Effector memory CD8-positive, alpha-beta T cell (primary cell): ENCODE measurements around the gene RYR3.

ENCODE experiments used
- ATAC-seq: fragments of 150-1000 bp; cut with Tn5 transposase; replicated peaks from 2 replicates; pipeline ENCODE4 v1.10.0; 2021; ENCODE audit warnings: mild to moderate bottlenecking, moderate library complexity
- DNase-seq, 3 experiments: peaks; one replicate each; pipeline ENCODE4 v3.0.0; 2021
- H3K27ac Mint-ChIP-seq, 2 donors: one replicate each; pipeline ENCODE4 v1.8.0; 2022; ENCODE audit warnings: mild to moderate bottlenecking in 2 of 2, mixed read lengths in 2 of 2, moderate library complexity in 2 of 2
- H3K27me3 Mint-ChIP-seq, 2 donors: one replicate each; pipeline ENCODE4 v1.8.0; 2022; ENCODE audit warnings: mixed read lengths in 2 of 2
- H3K36me3 Mint-ChIP-seq: one replicate; pipeline ENCODE4 v1.8.0; 2022; ENCODE audit warnings: mild to moderate bottlenecking, moderate library complexity, mixed read lengths; ENCODE audit not compliant: insufficient read depth
- H3K4me1 Mint-ChIP-seq, 2 donors: one replicate each; pipeline ENCODE4 v1.8.0; 2022; ENCODE audit warnings: low read depth in 2 of 2, mixed read lengths in 2 of 2
- H3K4me3 Mint-ChIP-seq, 2 donors: one replicate each; pipeline ENCODE4 v1.8.0; 2022; ENCODE audit warnings: mild to moderate bottlenecking in 2 of 2, mixed read lengths in 2 of 2, moderate library complexity in 2 of 2
- H3K9me3 Mint-ChIP-seq, 2 donors: one replicate each; pipeline ENCODE4 v1.8.0; 2022; ENCODE audit warnings: mixed read lengths in 2 of 2

Gene RYR3

GRCh38 chr15:33533197-33533596 is 222.4 kb downstream of the RYR3 start:
- Mint-ChIP-seq H3K4me1 (no peaks in the 10 kb centered on the region), H3K27me3 (no peaks in the 10 kb centered on the region), H3K9me3 (no peaks in the 10 kb centered on the region), H3K27ac (no peak overlapping the region), H3K4me3 (no peak overlapping the region), H3K36me3 (peaks cover 6% of the 10 kb centered on the region)
- ATAC-seq, result no peak
- no peak for DNase-seq

GRCh38 chr15:33534642-33535041 is 223.9 kb downstream of the RYR3 start:
- no peaks in the 10 kb centered on the region for H3K4me1 Mint-ChIP-seq
- H3K9me3 Mint-ChIP-seq, result peaks cover 0 to 2% of the 10 kb centered on the region in 2 donors
- H3K27ac Mint-ChIP-seq, result no peak overlapping the region
- H3K4me3 Mint-ChIP-seq, result no peak overlapping the region
- DNase-seq (no peak), ATAC-seq (no peak)
- no peaks in the 10 kb centered on the region for H3K27me3 Mint-ChIP-seq
- H3K36me3 Mint-ChIP-seq, result peaks cover 6% of the 10 kb centered on the region

GRCh38 chr15:33535135-33535534 is 224.4 kb downstream of the RYR3 start:
- Mint-ChIP-seq H3K36me3 (peaks cover 6% of the 10 kb centered on the region), H3K27me3 (no peaks in the 10 kb centered on the region), H3K27ac (no peak overlapping the region), H3K4me3 (no peak overlapping the region), H3K4me1 (no peaks in the 10 kb centered on the region), H3K9me3 (peaks cover 0 to 2% of the 10 kb centered on the region in 2 donors)
- ATAC-seq, result no peak
- DNase-seq, result no peak

- ATAC-seq (no peak), DNase-seq (no peak)
- Mint-ChIP-seq H3K27me3 (no peaks in the 10 kb centered on the region), H3K36me3 (peaks cover 6% of the 10 kb centered on the region), H3K4me1 (no peaks in the 10 kb centered on the region), H3K4me3 (no peak overlapping the region), H3K27ac (no peak overlapping the region), H3K9me3 (peaks cover 0 to 2% of the 10 kb centered on the region in 2 donors)
Observed at GRCh38 chr15:33539825-33540573, 229.2 kb downstream of the RYR3 start.

GRCh38 chr15:33543957-33544356 is 233.2 kb downstream of the RYR3 start:
- no peak for ATAC-seq
- peaks cover 0 to 1% of the 10 kb centered on the region in 2 donors for H3K9me3 Mint-ChIP-seq
- no peaks in the 10 kb centered on the region for H3K4me1 Mint-ChIP-seq
- H3K27me3 Mint-ChIP-seq, result no peaks in the 10 kb centered on the region
- H3K27ac Mint-ChIP-seq, result no peak overlapping the region
- H3K4me3 Mint-ChIP-seq, result no peak overlapping the region
- no peak for DNase-seq
- H3K36me3 Mint-ChIP-seq, result no peaks in the 10 kb centered on the region

GRCh38 chr15:33545866-33546265 is 235.1 kb downstream of the RYR3 start:
- no peak for DNase-seq
- no peaks in the 10 kb centered on the region for H3K4me1 Mint-ChIP-seq
- H3K9me3 Mint-ChIP-seq, result no peaks in the 10 kb centered on the region
- no peak for ATAC-seq
- no peaks in the 10 kb centered on the region for H3K36me3 Mint-ChIP-seq
- H3K4me3 Mint-ChIP-seq, result no peak overlapping the region
- no peak overlapping the region for H3K27ac Mint-ChIP-seq
- H3K27me3 Mint-ChIP-seq, result no peaks in the 10 kb centered on the region

GRCh38 chr15:33547876-33548275 is 237.1 kb downstream of the RYR3 start:
- ATAC-seq, result no peak
- DNase-seq, result no peak
- Mint-ChIP-seq H3K4me3 (no peak overlapping the region), H3K27me3 (no peaks in the 10 kb centered on the region), H3K9me3 (peaks cover 0 to 3% of the 10 kb centered on the region in 2 donors), H3K36me3 (no peaks in the 10 kb centered on the region), H3K27ac (no peak overlapping the region), H3K4me1 (no peaks in the 10 kb centered on the region)

- ATAC-seq (no peak), DNase-seq (no peak)
- H3K27me3 Mint-ChIP-seq, result no peaks in the 10 kb centered on the region
- H3K27ac Mint-ChIP-seq, result no peak overlapping the region
- peaks cover 0 to 4% of the 10 kb centered on the region in 2 donors for H3K9me3 Mint-ChIP-seq
- no peak overlapping the region for H3K4me3 Mint-ChIP-seq
- H3K4me1 Mint-ChIP-seq, result no peaks in the 10 kb centered on the region
- no peaks in the 10 kb centered on the region for H3K36me3 Mint-ChIP-seq
Observed at GRCh38 chr15:33551860-33552259, 241.1 kb downstream of the RYR3 start.

GRCh38 chr15:33553157-33553556 is 242.4 kb downstream of the RYR3 start:
- H3K4me3 Mint-ChIP-seq, result no peak overlapping the region
- H3K36me3 Mint-ChIP-seq, result no peaks in the 10 kb centered on the region
- no peaks in the 10 kb centered on the region for H3K4me1 Mint-ChIP-seq
- DNase-seq (no peak), ATAC-seq (no peak)
- no peaks in the 10 kb centered on the region for H3K27me3 Mint-ChIP-seq
- peaks cover 0 to 4% of the 10 kb centered on the region in 2 donors for H3K9me3 Mint-ChIP-seq
- H3K27ac Mint-ChIP-seq, result no peak overlapping the region

- Mint-ChIP-seq H3K4me3 (no peak overlapping the region), H3K27me3 (peaks cover 0 to 25% of the 10 kb centered on the region in 2 donors), H3K27ac (no peak overlapping the region), H3K36me3 (no peaks in the 10 kb centered on the region), H3K9me3 (peaks cover 6 to 10% of the 10 kb centered on the region in 2 donors), H3K4me1 (no peaks in the 10 kb centered on the region)
- DNase-seq, result no peak
- ATAC-seq, result no peak
Observed at GRCh38 chr15:33559207-33559890, 248.6 kb downstream of the RYR3 start.

GRCh38 chr15:33561407-33561806 is 250.6 kb downstream of the RYR3 start:
- no peaks in the 10 kb centered on the region for H3K4me1 Mint-ChIP-seq
- no peak overlapping the region for H3K4me3 Mint-ChIP-seq
- H3K27me3 Mint-ChIP-seq, result peaks cover 0 to 25% of the 10 kb centered on the region in 2 donors
- no peak overlapping the region for H3K27ac Mint-ChIP-seq
- ATAC-seq, result no peak
- no peaks in the 10 kb centered on the region for H3K36me3 Mint-ChIP-seq
- peaks cover 6 to 10% of the 10 kb centered on the region in 2 donors for H3K9me3 Mint-ChIP-seq
- no peak for DNase-seq

GRCh38 chr15:33561967-33562366 is 251.2 kb downstream of the RYR3 start:
- peaks cover 0 to 25% of the 10 kb centered on the region in 2 donors for H3K27me3 Mint-ChIP-seq

GRCh38 chr15:33565094-33565493 is 254.3 kb downstream of the RYR3 start:
- Mint-ChIP-seq H3K9me3 (peaks cover 0 to 1% of the 10 kb centered on the region in 2 donors), H3K4me3 (no peak overlapping the region), H3K27ac (no peak overlapping the region), H3K36me3 (no peaks in the 10 kb centered on the region), H3K27me3 (peaks cover 0 to 10% of the 10 kb centered on the region in 2 donors), H3K4me1 (no peaks in the 10 kb centered on the region)
- DNase-seq (no peak), ATAC-seq (no peak)

More at GRCh38 chr15:33561967-33562366, 251.2 kb downstream of the RYR3 start:
- Mint-ChIP-seq H3K4me1 (no peaks in the 10 kb centered on the region), H3K4me3 (no peak overlapping the region), H3K27ac (no peak overlapping the region), H3K9me3 (peaks cover 4 to 10% of the 10 kb centered on the region in 2 donors), H3K36me3 (no peaks in the 10 kb centered on the region)
- DNase-seq (no peak), ATAC-seq (no peak)

- Mint-ChIP-seq H3K4me3 (no peak overlapping the region), H3K4me1 (no peaks in the 10 kb centered on the region), H3K27me3 (no peaks in the 10 kb centered on the region), H3K36me3 (no peaks in the 10 kb centered on the region), H3K27ac (no peak overlapping the region), H3K9me3 (peaks cover 0 to 1% of the 10 kb centered on the region in 2 donors)
- no peak for ATAC-seq
- no peak for DNase-seq
Observed at GRCh38 chr15:33567652-33568051, 256.9 kb downstream of the RYR3 start.
